HepG2 (cell line): ENCODE measurements around the gene CHMP2B. TPM values are rescaled to one million over a fixed set of nuclear protein-coding genes. Genes with fewer than 3 reads are reported as not detected.

Experiments used
- ASH2L ChIP-seq: fragments of 300-600, 200-600 bp; sonication (generic); IDR thresholded peaks from 2 replicates; pipeline ENCODE4 v1.7.0; 2017; ENCODE audit warnings: low read depth, mild to moderate bottlenecking, moderate library complexity, mixed read lengths, low read length; ENCODE audit not compliant: insufficient read length
- DRAP1 ChIP-seq: IDR thresholded peaks from 2 replicates; pipeline ENCODE4 v1.6.1; 2016; ENCODE audit warnings: missing genetic modification reagents, missing compliant biosample characterization
- FOXP4 ChIP-seq: sonication (generic); formaldehyde crosslinking; IDR thresholded peaks from 2 replicates; pipeline ENCODE4 v1.4.0; 2020; ENCODE audit warnings: missing genetic modification reagents
- HIC2 ChIP-seq: sonication (generic); formaldehyde crosslinking; IDR thresholded peaks from 2 replicates; pipeline ENCODE4 v1.9.0; 2022; ENCODE audit warnings: low read depth, missing genetic modification reagents
- HNF4G ChIP-seq, 2 experiments: sonication (generic) in 1 of 2; formaldehyde crosslinking in 1 of 2; IDR thresholded peaks; 2 replicates each; pipeline versions ENCODE4 v1.4.0 to v1.6.1; 2011 to 2020; ENCODE audit warnings: borderline replicate concordance in 2 of 2, low read depth in 2 of 2, mild to moderate bottlenecking in 2 of 2, low read length in 1 of 2, missing genetic modification reagents in 1 of 2, moderate library complexity in 1 of 2
- HNRNPL ChIP-seq: fragments of 200-400 bp; formaldehyde crosslinking; IDR thresholded peaks from 2 replicates; pipeline ENCODE4 v1.6.1; 2017; ENCODE audit warnings: mild to moderate bottlenecking, low read depth, low read length
- HNRNPLL ChIP-seq: fragments of 200-400 bp; formaldehyde crosslinking; IDR thresholded peaks from 2 replicates; pipeline ENCODE4 v1.6.1; 2017; ENCODE audit warnings: mild to moderate bottlenecking, low read depth, low read length; ENCODE audit not compliant: poor library complexity, severe bottlenecking
- KDM5A ChIP-seq: fragments of 200-600 bp; sonication (generic); IDR thresholded peaks from 2 replicates; pipeline ENCODE4 v1.7.0; 2018; ENCODE audit warnings: antibody characterized with exemption, mild to moderate bottlenecking, low read length, borderline replicate concordance
- MYPOP ChIP-seq: sonication (generic); formaldehyde crosslinking; IDR thresholded peaks from 2 replicates; pipeline ENCODE4 v1.8.1; 2023; ENCODE audit warnings: mild to moderate bottlenecking, moderate library complexity, missing genetic modification reagents
- NFKB2 ChIP-seq: sonication (generic); formaldehyde crosslinking; IDR thresholded peaks from 2 replicates; pipeline ENCODE4 v1.4.0; 2020; ENCODE audit warnings: missing genetic modification reagents, borderline replicate concordance
- PLSCR1 ChIP-seq: sonication (generic); formaldehyde crosslinking; IDR thresholded peaks from 2 replicates; pipeline ENCODE4 v1.5.0; 2020; ENCODE audit warnings: missing genetic modification reagents, mild to moderate bottlenecking, borderline replicate concordance
- POGZ ChIP-seq: sonication (generic); formaldehyde crosslinking; IDR thresholded peaks from 2 replicates; pipeline ENCODE4 v1.4.0; 2020; ENCODE audit warnings: mild to moderate bottlenecking, missing genetic modification reagents
- SRY ChIP-seq: sonication (generic); formaldehyde crosslinking; IDR thresholded peaks from 2 replicates; pipeline ENCODE4 v1.8.0; 2022; ENCODE audit warnings: mild to moderate bottlenecking, missing genetic modification reagents
- ZFP62 ChIP-seq: sonication (generic); formaldehyde crosslinking; IDR thresholded peaks from 2 replicates; pipeline ENCODE4 v1.4.0; 2020; ENCODE audit warnings: missing genetic modification reagents
- ZFY ChIP-seq: sonication (generic); formaldehyde crosslinking; IDR thresholded peaks from 2 replicates; pipeline ENCODE4 v1.4.0; 2020; ENCODE audit warnings: missing genetic modification reagents
- ZMYM2 ChIP-seq: sonication (generic); formaldehyde crosslinking; IDR thresholded peaks from 2 replicates; pipeline ENCODE4 v1.8.0; 2022; ENCODE audit warnings: mild to moderate bottlenecking, missing genetic modification reagents
- ZNF329 ChIP-seq: sonication (generic); formaldehyde crosslinking; IDR thresholded peaks from 2 replicates; pipeline ENCODE4 v1.9.0; 2021; ENCODE audit warnings: low read depth, mild to moderate bottlenecking, missing genetic modification reagents
- ZNF891 ChIP-seq: sonication (generic); formaldehyde crosslinking; IDR thresholded peaks from 2 replicates; pipeline ENCODE4 v1.5.0; 2020; ENCODE audit warnings: mild to moderate bottlenecking, missing genetic modification reagents
- polyA plus RNA-seq, 8 experiments: library from polyadenylated mRNA; depleted of rRNA in 3 of 8; stranded (reverse) in 7 of 8; unstranded in 1 of 8; fragments of >200 nt; fragmentation: Illumina TruSeq in 4 of 8; extraction: Trizol in 4 of 8; gene quantifications; 2 replicates each; pipeline versions ENCODE4 v1.2.1 to v1.2.3, GENCODE V29; 2011 to 2016; ENCODE audit warnings: low read depth in 4 of 8, missing spikeins in 1 of 8, mixed read lengths in 1 of 8; ENCODE audit not compliant: insufficient read depth in 1 of 8
- total RNA-seq, 5 experiments: library from RNA; depleted of rRNA; stranded (reverse); fragments of >200 nt; fragmentation: Illumina TruSeq; extraction: Trizol; gene quantifications; 2 replicates each; pipeline ENCODE4 v1.2.3, GENCODE V29; 2016; ENCODE audit warnings: low read depth in 1 of 5
- TF ChIP-seq, protein P1 (sequence below): sonication (generic); formaldehyde crosslinking; IDR thresholded peaks from 2 replicates; pipeline ENCODE4 v1.4.0; 2020; ENCODE audit warnings: mild to moderate bottlenecking, missing genetic modification reagents

The CHMP2B gene
- total and polyA plus RNA-seq, 2 of the 13 experiments (the other 11 are each of a cell fraction or from before 2014, with no cell fraction given), result 6.9 to 33.5 TPM

GRCh38 chr3:87227104-87227834 is at the start of gene CHMP2B (continued):
- peak; percentile 64; the same call in 1 of the 2 replicates for TF ChIP-seq KDM5A
- TF ChIP-seq MYPOP (CRISPR knock-in tag), result peak; percentile 76; the same call in 1 of the 2 replicates
- TF ChIP-seq HNRNPLL, result peak; percentile 88
- no peak for TF ChIP-seq ZFP62 (CRISPR knock-in tag)
- peak; percentile 68; the same call in 1 of the 2 replicates for TF ChIP-seq HIC2
- 0 out of 2 replicates have a peak, but pooled peaks have one; percentile 47 for TF ChIP-seq POGZ
- no peak for TF ChIP-seq ZNF329 (CRISPR knock-in tag)
- TF ChIP-seq ZFY, result peak; percentile 82
- TF ChIP-seq FOXP4 (CRISPR knock-in tag), result no peak; the same call in none of the 2 replicates
- peak; percentile 33; the same call in 1 of the 2 replicates for TF ChIP-seq DRAP1
- TF ChIP-seq PLSCR1, result no peak
- TF ChIP-seq NFKB2 (CRISPR knock-in tag), result peak; percentile 69; the same call in 1 of the 2 replicates
- no peak for TF ChIP-seq ZMYM2
- 0 out of 2 replicates have a peak, but pooled peaks have one; percentile 65 for TF ChIP-seq SRY
- TF ChIP-seq ZNF891 (CRISPR knock-in tag), result peak; percentile 66; the same call in 1 of the 2 replicates
- no peak for TF ChIP-seq HNF4G (IDR thresholded peaks at IDR 0.05; ENCODE audit: borderline replicate concordance, low read depth, low read length)
- TF ChIP-seq HNF4G (CRISPR knock-in tag; IDR thresholded peaks at IDR 0.05; ENCODE audit: borderline replicate concordance, low read depth), result no peak; the same call in 1 of the 2 replicates
- peak; percentile 56 for TF ChIP-seq ASH2L
- TF ChIP-seq, protein P1, sequence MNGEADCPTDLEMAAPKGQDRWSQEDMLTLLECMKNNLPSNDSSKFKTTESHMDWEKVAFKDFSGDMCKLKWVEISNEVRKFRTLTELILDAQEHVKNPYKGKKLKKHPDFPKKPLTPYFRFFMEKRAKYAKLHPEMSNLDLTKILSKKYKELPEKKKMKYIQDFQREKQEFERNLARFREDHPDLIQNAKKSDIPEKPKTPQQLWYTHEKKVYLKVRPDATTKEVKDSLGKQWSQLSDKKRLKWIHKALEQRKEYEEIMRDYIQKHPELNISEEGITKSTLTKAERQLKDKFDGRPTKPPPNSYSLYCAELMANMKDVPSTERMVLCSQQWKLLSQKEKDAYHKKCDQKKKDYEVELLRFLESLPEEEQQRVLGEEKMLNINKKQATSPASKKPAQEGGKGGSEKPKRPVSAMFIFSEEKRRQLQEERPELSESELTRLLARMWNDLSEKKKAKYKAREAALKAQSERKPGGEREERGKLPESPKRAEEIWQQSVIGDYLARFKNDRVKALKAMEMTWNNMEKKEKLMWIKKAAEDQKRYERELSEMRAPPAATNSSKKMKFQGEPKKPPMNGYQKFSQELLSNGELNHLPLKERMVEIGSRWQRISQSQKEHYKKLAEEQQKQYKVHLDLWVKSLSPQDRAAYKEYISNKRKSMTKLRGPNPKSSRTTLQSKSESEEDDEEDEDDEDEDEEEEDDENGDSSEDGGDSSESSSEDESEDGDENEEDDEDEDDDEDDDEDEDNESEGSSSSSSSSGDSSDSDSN (CRISPR knock-in tag), result peak; percentile 81
- 0 out of 2 replicates have a peak, but pooled peaks have one; percentile 50 for TF ChIP-seq HNRNPL
